HG03354 (cell line): ENCODE results near the gene GMPR2.

Experiments used
- ATAC-seq: cut with Tn5 transposase; IDR thresholded peaks from one replicate; pipeline ENCODE4 v1.9.1; 2021; ENCODE audit warnings: mild to moderate bottlenecking; ENCODE audit not compliant: unreplicated experiment, poor library complexity, severe bottlenecking

The GMPR2 gene

DNA sequence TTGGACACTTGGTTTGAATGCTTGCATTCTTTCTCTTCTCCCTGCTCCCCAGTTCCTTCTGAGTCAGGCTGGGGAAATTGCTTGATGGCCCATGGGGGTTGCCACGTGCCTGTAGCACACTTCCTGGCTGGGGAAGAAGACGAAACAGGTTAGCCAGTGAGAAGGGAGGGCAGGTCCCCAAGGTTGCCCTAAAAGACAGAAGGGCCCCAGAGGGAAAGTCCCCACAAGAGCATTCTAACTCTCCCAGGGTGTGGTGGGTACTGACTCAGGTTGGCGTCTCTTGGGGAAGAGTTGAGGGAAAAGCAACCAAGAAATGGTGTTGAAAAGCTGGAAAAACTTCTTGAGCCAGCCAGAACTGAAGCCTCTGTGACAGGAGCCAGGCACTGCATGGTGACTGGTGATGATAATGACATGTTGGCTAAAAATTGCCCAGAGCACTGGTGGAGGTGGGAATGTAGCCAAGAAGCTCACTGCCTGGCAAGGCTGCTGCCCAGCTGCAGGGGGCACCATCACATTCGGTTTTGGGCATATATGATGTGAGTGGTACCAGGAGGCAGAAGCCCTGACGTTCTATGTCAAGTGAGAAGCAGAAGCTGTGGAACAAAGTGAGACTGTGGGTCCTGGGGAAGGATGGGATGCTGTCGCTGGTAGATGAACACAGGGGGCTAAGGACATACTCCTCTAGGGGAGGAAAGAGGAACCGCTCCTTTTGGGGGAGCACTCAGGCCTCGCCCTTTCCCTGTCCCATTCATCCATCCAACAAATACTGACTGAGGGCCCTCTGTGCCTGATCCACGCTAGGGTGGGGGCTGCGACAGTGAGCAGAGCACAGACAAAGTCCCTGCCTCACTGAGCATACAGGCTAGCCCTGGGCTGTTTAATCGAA is 46.8 kb downstream of the GMPR2 start:
- ATAC-seq = peak; percentile 59

DNA sequence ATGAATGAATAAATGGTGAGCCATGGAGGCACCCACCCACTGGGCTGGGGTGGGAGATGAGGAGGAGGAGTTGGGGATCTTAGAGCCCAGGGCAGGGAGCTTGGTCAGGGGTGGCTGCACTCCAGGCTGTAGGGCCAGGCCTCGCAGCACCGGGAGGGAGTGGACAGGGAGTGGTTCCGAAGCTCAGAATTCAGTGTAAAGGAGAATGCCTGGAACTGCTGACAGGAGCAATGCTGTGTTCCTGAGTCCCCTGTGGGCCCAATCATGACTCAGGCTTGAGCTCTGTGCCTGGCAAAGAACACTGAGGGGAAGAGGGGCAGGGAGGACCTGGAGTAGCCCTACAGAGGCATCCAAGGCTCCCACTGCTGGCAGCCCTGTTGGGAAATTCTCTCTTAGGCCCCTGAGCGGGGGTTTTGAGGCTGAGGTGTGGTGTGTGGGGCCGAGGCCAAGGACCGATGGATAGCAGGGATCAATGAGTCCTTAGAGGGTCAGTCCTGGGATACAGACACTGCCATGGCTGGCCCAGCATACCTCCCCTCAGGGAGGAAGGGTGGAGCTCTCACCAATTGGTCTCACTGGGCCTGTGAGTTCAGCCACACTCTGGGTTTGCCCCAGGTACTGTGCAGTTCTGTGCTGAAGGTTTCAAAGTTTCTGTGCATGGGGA is 48.2 kb downstream of the GMPR2 start:
- ATAC-seq = no peak

DNA sequence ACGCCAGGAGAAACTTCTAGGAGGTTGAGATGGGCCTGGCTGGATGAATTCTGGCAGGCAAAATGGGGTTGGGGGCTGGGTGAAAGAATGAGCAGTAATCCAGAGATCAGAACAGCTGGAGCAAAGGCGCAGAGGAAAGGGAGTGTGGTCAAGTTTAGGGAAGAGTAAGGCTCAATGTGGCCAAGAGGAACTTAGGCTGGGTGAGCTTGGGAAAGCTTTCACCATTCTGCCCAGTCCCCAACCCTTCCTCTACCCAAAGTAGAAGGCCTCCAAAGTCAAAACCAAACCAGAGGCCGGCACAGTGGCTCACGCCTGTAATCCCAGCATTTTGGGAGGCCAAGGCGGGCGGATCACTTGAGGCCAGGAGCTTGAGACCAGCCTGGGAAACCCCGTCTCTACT is 48.9 kb downstream of the GMPR2 start:
- ATAC-seq = no peak

DNA sequence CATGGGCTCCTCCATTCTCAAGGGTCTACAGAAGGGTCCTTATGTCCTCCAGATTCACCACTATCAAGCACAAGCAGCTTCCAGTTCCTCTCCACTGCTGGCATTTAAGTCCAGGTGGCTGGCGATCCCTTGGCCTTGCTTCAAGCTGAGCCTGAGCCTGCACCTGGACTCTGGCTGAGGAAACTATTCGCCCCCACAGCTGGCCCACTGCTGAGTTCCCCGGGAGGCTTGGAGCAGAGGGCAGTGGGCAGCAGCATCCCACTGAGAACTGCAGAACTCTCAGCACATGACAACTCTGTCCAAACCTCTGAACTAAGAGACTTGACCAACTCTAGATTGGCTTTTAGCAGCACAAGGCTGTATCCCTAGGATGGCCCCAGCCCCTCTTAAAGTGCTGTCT is 50.0 kb downstream of the GMPR2 start:
- ATAC-seq = no peak

DNA sequence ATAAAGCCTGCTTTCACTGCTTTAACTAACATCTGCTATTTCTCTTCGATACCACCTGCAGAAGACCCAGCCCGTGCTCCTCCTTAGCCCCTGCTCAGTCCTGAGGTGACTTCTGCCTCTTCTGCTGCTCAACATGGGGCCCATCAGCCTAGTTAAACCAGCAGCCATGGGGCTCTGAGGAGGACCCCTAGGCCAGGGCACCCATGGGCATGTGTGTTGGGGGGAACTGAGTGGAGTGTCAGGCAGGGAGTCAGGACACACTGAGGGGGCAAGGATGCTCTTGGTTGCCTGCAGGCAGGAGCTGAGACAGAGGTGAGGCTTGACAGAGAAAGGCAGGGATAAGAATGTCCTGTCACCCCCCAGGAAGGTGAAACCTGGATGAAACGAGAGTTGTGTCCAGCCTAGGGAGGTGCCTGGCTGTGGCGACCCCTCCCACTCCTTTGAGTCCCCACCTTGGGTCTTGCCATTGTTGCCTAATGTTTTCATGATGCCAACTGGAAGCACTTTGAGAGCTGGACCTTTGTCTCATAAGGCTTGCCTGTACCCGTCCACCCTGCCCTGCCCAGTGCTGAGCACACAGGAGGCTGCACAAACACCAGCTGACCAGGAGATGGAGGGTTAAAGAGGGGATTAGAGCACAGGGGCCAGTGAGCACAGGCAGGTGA is 51.2 kb downstream of the GMPR2 start:
- ATAC-seq = no peak

DNA sequence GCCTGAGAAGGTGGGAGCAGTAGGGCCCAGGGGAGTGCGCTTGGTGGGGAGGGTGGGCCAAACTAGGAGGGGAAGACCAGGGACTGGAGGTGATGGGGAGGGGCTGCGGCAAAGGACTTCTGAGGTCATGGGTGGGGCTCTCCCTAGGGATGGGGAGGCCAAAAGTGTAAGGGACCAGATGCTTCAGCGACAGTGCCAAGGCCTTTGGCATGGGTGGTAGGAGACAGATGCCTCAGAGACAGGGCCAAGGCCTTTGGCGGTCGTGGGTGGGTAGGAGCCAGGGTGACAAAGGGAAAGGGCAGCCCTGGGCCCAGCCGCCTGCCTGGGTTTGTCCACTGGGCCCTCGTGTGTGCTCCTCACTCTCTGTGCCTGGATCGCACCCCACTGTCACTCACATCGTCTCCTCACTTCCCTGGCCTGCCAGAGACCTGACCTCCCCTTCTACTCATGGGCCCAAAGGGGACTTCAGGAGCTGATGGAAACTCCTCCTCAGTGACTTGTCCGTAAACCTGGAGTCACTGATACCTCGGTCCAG is 51.8 kb downstream of the GMPR2 start:
- ATAC-seq = no peak

DNA sequence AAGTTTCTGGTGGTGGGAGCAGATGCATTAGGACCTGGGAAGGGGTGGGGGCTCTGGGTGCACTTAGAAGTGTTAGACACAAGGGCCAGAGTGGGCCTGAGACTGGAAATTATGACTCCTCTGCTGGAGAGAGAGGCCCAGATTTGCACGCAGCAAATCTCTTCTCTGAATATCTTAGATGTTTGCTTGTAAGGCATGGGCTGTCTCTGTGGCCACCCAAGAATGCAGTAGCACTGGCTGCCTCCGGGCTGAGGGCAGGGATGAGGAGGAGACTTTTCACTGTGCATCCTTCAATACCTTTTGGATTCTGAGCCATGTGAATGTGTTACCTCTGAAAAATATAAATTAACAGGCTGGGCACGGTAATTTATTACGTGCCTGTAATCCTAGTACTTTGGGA is 52.6 kb downstream of the GMPR2 start:
- ATAC-seq = no peak

DNA sequence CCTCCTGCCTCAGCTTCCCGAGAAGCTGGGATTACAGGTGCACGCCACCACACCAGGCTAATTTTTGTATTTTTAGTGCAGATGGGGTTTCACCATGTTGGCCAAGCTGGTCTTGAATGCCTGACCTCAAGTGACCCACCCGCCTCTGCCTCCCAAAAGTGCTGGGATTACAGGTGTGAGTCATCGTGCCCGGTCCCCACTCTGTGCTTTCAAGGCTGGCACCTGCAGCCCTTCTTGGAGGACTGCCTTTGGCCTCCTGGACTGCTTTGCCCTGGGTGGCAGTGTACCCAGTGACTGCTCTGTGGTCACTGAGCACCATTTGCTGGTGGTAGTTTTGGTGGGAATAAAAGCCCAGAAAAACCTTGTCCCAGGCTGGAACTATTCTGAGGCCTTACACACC is 54.3 kb downstream of the GMPR2 start:
- ATAC-seq = no peak
